Suprapubic skin (tissue), 3 donors: ENCODE measurements around the gene UNC13D.

Experiments used
- POLR2AphosphoS5 ChIP-seq, 3 donors: sonication (generic); formaldehyde crosslinking; IDR thresholded peaks; one replicate each; pipeline ENCODE4 v1.6.1; 2017; ENCODE audit warnings: antibody characterized with exemption in 3 of 3
- TF ChIP-seq, protein P1 (sequence below), 2 donors: fragments of 200-600 bp in 1 of 2; fragments of 450-650 bp in 1 of 2; sonication (generic) in 1 of 2; IDR thresholded peaks; one replicate each; pipeline ENCODE4 v1.5.1; 2016 to 2019; ENCODE audit warnings: antibody characterized with exemption in 2 of 2, mild to moderate bottlenecking in 1 of 2, moderate library complexity in 1 of 2

- TF ChIP-seq POLR2AphosphoS5 (IDR thresholded peaks at IDR 0.05): no peak
- TF ChIP-seq, protein P1, sequence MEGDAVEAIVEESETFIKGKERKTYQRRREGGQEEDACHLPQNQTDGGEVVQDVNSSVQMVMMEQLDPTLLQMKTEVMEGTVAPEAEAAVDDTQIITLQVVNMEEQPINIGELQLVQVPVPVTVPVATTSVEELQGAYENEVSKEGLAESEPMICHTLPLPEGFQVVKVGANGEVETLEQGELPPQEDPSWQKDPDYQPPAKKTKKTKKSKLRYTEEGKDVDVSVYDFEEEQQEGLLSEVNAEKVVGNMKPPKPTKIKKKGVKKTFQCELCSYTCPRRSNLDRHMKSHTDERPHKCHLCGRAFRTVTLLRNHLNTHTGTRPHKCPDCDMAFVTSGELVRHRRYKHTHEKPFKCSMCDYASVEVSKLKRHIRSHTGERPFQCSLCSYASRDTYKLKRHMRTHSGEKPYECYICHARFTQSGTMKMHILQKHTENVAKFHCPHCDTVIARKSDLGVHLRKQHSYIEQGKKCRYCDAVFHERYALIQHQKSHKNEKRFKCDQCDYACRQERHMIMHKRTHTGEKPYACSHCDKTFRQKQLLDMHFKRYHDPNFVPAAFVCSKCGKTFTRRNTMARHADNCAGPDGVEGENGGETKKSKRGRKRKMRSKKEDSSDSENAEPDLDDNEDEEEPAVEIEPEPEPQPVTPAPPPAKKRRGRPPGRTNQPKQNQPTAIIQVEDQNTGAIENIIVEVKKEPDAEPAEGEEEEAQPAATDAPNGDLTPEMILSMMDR (IDR thresholded peaks at IDR 0.05): no peak
Measured at GRCh38 chr17:75844530-75845057, 390 bp upstream of the UNC13D start.
